NCI-H1436 treated with DMSO at 0.1 percent for 48 hours (cell line): ENCODE results near the gene NOS3.

Experiments
- DNase-seq: peaks from one replicate; lab custom pipeline; 2025; lab: John Stamatoyannopoulos, UW

The NOS3 gene

GRCh38 chr7:150964593-150965111, 26.2 kb upstream of the NOS3 start:
- DNase-seq = no peak

DNA sequence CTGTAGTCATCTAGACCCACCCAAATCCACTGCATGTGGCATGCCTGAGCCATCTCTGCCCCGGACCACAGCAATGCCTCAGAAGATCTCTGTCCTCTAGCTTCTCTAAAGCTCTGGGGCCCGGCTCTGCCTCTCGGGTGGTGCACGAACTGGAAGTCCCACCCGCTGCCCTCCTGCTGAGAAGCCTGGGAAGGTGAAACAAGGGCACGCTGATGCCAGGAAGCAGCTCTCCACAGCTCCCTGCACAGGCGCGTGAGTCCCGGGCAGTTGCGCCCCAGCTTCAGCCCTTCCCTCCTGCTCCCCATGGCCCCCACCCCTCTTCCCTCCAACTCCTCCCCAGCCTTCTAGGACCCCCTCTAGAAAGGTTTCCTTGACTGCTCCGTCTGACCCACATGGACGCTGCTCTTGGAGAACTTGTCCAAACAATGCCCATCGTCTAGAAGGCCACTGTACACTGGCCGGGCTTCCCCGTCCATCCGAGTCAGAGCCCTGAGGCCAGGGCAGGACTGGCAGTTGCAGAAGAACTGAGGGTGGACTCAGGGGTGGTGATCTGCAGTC, 25.5 kb upstream of the NOS3 start:
- no peak for DNase-seq

- no peak for DNase-seq
These were observed 24.8 kb upstream of the NOS3 start for GRCh38 chr7:150966002-150966401.

- DNase-seq = no peak
These were observed 23.5 kb upstream of the NOS3 start for GRCh38 chr7:150967349-150967748.

DNA sequence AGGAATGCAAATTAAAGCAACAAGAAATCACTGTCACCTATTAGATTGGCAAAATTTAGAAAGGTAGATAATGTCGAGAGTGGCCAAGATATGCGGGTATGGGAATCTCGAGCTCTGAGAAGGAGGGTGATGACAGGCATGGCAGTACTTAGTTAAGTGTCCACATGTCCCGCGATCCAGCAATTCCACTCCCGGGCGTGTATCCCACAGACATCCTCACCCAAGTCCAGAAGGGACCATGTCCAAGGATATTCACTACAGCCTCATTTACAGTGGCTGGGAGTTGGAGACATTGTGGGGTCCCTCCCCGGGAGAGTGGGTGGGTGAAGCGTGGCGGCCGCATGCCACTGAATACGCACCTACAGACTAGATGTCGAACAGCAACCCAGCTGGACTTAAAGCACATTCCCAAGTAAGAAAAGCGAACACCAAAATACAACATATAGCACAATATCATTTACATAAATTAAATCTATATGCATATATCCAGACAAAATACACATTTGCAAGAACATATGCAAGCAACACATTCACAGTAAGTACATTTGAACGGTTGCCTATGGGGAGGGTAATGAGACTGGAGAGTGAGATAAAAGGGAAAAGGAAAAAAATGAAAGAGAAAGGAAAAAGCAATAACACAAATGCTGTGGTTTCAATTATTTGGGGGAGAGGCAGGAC, 22.6 kb upstream of the NOS3 start:
- DNase-seq = no peak

DNA sequence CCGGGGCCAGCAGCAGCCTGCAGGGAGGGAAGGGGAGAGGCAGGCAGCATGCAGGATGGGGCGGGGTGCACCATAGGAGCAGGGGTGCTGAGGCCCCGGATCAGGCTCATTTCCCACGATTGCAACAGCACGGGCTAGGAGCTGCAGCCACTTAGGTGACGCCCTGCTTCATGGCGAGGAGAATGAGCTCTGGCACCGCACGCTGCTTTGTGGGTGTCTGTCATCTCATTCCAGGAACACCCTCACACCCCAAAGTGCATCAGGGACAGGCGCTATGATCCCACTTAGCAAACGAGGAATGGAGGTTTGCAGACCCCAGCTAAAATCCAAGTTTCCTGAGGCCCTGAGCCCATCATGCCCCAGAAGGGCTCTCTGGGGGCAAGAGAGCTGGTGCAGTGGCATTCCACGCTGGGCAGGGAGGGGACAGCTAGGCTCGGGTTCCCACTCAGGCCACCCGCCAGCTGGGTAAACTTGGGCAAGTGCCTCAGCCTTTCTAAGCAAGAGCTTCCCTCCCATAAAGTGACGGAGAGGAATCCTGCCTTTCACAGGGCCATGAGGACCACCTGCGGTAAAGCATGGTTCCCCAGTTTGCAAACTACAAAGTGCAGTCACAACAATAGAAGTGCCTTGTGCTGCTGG, 22.0 kb upstream of the NOS3 start:
- DNase-seq = no peak

DNA sequence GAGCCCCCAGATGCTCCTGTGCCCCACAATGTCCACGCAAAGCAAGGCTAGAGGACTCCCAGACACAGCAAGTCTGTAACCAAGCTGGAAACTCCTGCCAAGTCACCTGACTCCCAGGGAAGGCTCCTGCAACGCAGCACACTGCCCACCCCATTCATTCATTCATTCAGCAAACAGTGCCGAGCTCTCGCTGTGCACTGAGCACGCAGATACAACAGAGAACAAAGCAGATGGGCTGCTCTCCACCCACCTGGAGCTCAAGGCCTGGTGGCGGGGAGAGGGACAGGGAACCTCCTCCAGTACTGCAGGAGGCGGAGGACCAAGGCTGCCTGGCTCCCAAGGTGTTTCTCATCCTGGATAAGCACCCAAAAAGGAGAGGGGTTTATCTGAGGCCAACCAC, 21.3 kb upstream of the NOS3 start:
- DNase-seq = no peak

DNA sequence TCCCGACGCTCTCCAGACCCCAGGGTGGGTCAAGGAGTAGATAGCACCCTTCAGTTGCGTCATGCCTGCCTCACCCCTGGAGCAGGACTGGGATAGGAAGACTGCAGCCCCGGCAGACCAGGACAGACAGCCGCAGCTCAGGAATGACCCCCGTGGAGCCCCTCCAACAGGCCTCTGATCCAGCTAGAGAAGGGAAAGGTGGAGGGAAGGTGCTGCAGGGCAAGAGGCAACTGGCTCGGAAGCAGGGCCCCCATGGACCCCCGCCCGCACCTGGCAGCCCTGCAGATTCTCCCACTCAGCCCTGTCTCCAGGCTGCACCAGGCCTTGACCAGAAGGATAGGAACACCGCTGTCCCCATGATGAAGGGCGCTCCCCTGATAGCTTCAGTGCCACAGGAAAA, 20.4 kb upstream of the NOS3 start:
- no peak for DNase-seq

- no peak for DNase-seq
These were observed 19.4 kb upstream of the NOS3 start for GRCh38 chr7:150971242-150972022.

DNA sequence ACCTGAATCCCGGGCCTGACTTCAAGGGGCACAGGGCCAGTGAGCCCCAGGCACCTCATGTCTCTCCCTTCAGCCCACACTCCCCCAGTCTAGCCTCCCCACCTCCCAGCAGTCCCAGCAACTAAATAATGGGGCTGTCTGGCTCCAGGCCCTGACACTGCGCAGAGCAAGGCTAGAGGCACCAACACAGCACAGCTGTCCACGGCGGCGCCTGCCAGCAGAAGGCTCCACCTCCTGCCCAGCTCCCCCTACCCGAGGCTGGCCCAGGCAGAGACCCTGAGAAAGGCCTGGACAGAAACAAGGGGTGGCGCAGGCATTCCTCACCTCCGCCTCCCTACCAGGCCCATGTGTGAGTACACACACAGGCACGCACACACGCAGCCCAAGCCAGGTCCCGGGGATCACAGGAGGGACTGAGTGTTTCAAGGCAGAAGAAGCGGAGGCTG, 18.8 kb upstream of the NOS3 start:
- no peak for DNase-seq

DNA sequence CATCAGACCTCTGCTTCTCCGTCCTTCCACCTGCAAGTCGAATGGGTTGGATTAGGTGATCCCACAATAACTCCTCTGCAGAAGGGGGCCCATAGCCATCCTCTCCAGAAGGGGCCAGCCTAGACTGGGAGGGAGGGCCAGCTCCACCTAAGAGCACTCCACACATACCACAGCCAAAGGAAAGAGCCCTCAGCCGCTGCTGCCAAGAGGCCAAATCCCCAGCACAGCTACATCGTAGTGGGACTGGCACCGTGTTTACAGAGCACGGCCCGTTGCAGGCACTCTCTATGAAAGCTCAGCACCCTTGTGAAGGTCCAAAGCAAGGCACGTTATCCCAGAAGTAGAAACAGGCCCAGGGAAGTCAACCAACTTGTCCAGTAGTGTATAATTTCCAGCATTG, 18.1 kb upstream of the NOS3 start:
- DNase-seq = no peak

GRCh38 chr7:150973571-150974451, 17.0 kb upstream of the NOS3 start:
- DNase-seq = peak; percentile 59

- DNase-seq = no peak
These were observed 16.1 kb upstream of the NOS3 start for GRCh38 chr7:150974468-150975391.

DNA sequence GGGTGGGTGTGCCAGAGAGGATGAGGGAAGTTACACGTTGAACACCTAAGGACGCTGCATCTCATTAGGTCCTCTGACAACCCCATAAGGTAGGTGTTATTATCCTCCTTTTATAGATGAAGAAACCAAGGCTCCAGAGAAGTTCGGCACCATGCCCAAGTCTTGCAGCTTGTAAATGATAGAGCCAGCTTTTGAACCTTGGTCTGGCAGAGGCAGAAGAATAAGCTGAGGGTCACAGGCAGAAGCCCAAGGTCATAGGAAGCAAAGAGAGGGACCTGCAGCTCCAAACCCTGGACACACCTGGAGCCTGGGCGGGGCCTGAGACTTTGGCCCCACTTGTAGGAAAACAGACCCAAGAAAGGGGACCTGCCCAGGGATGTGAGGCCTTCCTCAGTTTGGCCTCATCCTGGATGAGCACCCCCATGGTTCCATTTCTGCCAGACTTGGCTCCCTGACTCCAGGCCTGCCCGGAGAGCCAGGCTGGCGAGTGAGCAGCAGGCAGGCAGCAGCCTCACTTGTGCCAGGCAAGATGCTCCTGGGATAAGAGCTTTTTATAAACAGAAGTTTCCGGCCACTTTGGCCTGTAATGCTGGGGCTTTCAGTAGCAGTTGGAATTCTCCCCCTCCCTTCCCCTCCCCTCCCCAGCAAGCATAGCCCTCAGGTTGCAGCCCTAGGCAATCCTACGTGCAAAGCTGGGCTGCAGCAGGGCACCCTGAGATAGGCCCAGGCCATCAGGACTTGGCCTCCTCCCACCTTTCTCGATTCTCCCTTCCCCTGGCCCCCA, 15.1 kb upstream of the NOS3 start:
- DNase-seq = no peak

DNA sequence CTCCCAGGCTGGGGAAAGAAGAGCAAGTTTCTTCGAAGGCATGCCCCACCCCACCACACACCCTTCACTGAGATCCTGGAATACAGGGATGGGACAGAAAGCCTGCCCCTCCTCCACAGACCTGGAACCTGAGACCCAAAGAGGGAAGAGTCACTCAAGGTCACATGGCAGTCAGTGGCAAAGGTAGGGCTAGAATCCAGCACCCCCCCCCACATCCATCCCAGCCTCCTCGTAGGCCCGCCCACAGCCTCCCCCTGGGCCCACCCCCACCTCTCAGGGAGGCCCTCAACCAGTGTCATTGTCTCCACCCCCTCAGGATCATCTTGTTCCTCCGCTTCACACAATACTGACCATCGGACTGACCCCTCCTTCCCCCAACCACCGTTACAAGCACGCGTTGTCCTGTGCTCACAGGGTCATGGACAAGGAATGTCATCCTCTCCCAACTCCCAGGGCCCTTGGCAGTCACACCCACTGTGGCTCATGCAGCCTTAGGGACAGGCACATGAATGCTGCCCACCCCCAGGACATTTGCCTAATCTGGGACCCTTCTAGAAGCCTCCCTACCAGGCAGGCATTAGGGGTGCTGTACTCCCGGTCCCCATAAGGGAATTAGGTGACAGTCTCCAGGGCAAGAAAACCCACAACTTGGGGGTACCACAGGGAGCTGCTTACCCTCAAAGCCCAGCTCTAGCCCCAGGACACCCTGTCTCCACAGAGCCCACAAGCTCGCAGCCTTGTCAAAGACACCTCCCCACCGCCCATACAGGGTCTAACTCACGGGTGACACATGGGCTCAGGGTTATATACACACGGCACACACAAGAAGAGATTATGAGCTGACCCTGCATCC, 14.1 kb upstream of the NOS3 start:
- no peak for DNase-seq

DNA sequence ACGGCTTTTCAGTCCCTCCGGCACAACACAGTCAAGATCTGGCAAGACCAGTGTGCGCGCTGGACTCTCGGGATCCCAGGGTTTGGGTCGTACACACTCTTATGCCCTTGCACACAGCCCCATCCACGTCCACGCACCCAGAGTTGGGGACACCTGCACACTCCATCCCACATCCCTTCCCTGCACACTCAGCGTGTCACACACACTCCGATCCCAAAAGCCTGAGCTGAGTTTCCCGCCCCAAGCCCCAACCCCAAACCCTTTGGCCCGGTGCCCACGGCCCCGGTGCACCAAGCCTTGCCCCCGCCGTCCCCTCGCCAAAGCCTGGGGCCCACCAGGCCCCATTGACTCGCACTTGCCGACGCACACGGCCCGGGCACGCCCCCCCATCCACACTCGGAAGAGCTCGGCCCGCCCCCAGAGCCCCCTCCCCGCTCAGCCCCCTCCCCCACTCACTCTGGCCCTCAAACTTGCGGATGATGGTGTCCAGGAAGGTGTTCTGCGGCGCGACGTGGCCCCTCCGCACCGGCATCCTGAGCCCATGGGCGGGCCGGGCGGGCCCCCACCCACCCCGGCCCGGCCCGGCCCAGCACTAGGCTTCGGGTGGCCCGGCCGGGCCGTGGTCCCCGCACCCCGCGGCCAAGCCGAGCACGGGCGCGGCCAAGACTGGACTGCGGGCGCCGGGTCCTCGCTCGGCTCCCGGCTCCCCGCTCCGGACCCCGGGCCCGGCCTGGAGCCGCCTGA, 13.3 kb upstream of the NOS3 start:
- no peak for DNase-seq

- peak; percentile 56 for DNase-seq
These were observed 12.6 kb upstream of the NOS3 start, which contains the start of gene KCNH2 for GRCh38 chr7:150978126-150978789. KCNH2 (minus strand) TSS chr7:150978321; CDS start chr7:150977913, 408 bp downstream.
